ENCODE measurements around the gene ADPRS.

ADPRS gene

DNA sequence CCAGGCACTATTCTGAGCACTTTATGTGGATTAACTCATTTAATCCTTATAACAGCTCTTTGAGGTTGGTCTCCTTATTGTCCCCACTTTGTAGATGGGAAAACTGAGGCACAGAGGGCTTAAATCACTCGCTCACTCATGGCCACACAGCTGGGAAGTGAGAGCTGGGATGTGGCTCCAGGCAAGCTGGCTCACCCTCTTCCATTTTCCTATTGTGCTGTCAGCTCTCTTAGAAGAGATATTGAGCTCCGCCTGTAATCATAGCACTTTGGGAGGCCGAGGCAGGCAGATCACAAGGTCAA is 40.2 kb downstream of the ADPRS start:
- DNase-seq = no peak
- Histone ChIP-seq H4K20me1 (ENCODE audit: insufficient read depth, low read length) (no peaks in the 10 kb centered on the region), H3K9me3 (ENCODE audit: insufficient read depth, low read length, severe bottlenecking) (no peaks in the 10 kb centered on the region), H3K27me3 (ENCODE audit: insufficient read depth, low read length, poor library complexity) (no peaks in the 10 kb centered on the region), H3K36me3 (ENCODE audit: insufficient read depth, low read length) (no peaks in the 10 kb centered on the region), H3K4me1 (ENCODE audit: insufficient read depth, low read length) (no peaks in the 10 kb centered on the region), H2AFZ (ENCODE audit: low read depth, low read length) (no peak overlapping the region), H3K9ac (ENCODE audit: low read depth, low read length) (no peak overlapping the region), H3K4me2 (ENCODE audit: insufficient read depth, low read length) (no peak overlapping the region), H3K4me3 (ENCODE audit: low read depth in 1 of 2, low read length in 2 of 2) (no peak overlapping the region), H3K79me2 (ENCODE audit: insufficient read depth, low read length) (no peaks in the 10 kb centered on the region), H3K27ac (ENCODE audit: low read length) (no peak overlapping the region)
- no peak for ATAC-seq (ENCODE audit: insufficient read depth, low read depth)
- TF ChIP-seq, protein P1, sequence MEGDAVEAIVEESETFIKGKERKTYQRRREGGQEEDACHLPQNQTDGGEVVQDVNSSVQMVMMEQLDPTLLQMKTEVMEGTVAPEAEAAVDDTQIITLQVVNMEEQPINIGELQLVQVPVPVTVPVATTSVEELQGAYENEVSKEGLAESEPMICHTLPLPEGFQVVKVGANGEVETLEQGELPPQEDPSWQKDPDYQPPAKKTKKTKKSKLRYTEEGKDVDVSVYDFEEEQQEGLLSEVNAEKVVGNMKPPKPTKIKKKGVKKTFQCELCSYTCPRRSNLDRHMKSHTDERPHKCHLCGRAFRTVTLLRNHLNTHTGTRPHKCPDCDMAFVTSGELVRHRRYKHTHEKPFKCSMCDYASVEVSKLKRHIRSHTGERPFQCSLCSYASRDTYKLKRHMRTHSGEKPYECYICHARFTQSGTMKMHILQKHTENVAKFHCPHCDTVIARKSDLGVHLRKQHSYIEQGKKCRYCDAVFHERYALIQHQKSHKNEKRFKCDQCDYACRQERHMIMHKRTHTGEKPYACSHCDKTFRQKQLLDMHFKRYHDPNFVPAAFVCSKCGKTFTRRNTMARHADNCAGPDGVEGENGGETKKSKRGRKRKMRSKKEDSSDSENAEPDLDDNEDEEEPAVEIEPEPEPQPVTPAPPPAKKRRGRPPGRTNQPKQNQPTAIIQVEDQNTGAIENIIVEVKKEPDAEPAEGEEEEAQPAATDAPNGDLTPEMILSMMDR (IDR thresholded peaks at IDR 0.05; ENCODE audit: borderline replicate concordance, extremely low read depth, low read length, poor library complexity, severe bottlenecking) = no peak

DNA sequence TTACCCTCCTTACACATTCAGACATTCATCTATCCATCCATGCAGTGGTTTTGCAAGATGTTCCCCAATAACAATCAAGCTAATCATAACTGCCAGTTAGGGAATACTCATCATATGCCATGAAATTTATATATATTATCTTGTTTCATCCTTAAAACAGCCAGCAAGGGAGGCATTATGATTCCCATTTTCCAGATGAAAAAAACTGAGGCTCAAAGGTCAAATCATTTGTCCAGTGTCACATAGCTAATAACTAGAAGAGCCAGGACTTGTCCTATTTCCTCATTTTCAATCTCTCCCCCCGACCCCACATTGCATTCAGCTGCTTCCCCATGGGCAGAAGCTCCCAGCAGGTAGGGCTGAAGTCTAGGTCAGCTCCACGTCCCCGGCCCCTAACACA is 43.3 kb downstream of the ADPRS start:
- Histone ChIP-seq H3K79me2 (ENCODE audit: insufficient read depth, low read length) (no peaks in the 10 kb centered on the region), H3K9me3 (ENCODE audit: insufficient read depth, low read length, severe bottlenecking) (no peaks in the 10 kb centered on the region), H3K9ac (ENCODE audit: low read depth, low read length) (no peak overlapping the region), H3K36me3 (ENCODE audit: insufficient read depth, low read length) (peaks cover 11% of the 10 kb centered on the region), H4K20me1 (ENCODE audit: insufficient read depth, low read length) (no peaks in the 10 kb centered on the region), H3K27me3 (ENCODE audit: insufficient read depth, low read length, poor library complexity) (no peaks in the 10 kb centered on the region), H2AFZ (ENCODE audit: low read depth, low read length) (no peak overlapping the region), H3K4me3 (ENCODE audit: low read depth in 1 of 2, low read length in 2 of 2) (no peak overlapping the region), H3K27ac (ENCODE audit: low read length) (no peak overlapping the region), H3K4me2 (ENCODE audit: insufficient read depth, low read length) (no peak overlapping the region), H3K4me1 (ENCODE audit: insufficient read depth, low read length) (no peaks in the 10 kb centered on the region)
- no peak for TF ChIP-seq EZH2 (IDR thresholded peaks at IDR 0.05; ENCODE audit: borderline replicate concordance, low read depth, low read length, severe bottlenecking)
- TF ChIP-seq, protein P1 (IDR thresholded peaks at IDR 0.05; ENCODE audit: borderline replicate concordance, extremely low read depth, low read length, poor library complexity, severe bottlenecking) = no peak
- DNase-seq (no peak), ATAC-seq (ENCODE audit: insufficient read depth, low read depth) (no peak)

DNA sequence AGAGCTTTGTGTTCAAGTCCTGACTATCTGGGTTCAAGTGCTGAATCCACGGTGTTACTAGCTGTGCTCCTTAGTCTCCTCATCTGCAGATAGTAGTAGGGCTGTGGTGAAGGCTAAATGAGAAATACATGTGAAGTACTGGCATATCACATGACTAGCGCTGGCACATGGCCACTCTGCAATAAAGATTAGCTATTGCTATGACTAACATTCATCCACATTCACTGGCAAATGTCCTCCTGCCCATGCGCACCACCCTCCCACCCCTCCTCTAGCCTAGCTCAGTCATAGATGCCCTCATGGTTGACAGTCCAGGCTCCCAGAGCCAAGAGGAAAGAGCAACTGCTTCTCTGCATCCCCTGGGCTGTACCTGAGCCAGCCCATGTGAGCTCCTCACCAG is 44.8 kb downstream of the ADPRS start:
- Histone ChIP-seq H3K27ac (ENCODE audit: low read length) (no peak overlapping the region), H3K79me2 (ENCODE audit: insufficient read depth, low read length) (no peaks in the 10 kb centered on the region), H3K4me1 (ENCODE audit: insufficient read depth, low read length) (no peaks in the 10 kb centered on the region), H3K4me2 (ENCODE audit: insufficient read depth, low read length) (no peak overlapping the region), H3K36me3 (ENCODE audit: insufficient read depth, low read length) (peaks cover 25% of the 10 kb centered on the region), H3K9ac (ENCODE audit: low read depth, low read length) (no peak overlapping the region), H2AFZ (ENCODE audit: low read depth, low read length) (no peak overlapping the region), H3K9me3 (ENCODE audit: insufficient read depth, low read length, severe bottlenecking) (no peaks in the 10 kb centered on the region), H4K20me1 (ENCODE audit: insufficient read depth, low read length) (no peaks in the 10 kb centered on the region; the same call in 1 of the 2 replicates), H3K27me3 (ENCODE audit: insufficient read depth, low read length, poor library complexity) (no peaks in the 10 kb centered on the region), H3K4me3 (ENCODE audit: low read depth in 1 of 2, low read length in 2 of 2) (no peak overlapping the region)
- DNase-seq = no peak
- TF ChIP-seq, protein P1 (IDR thresholded peaks at IDR 0.05; ENCODE audit: borderline replicate concordance, extremely low read depth, low read length, poor library complexity, severe bottlenecking) = no peak
- TF ChIP-seq EZH2 (IDR thresholded peaks at IDR 0.05; ENCODE audit: borderline replicate concordance, low read depth, low read length, severe bottlenecking) = no peak
- no peak for ATAC-seq (ENCODE audit: insufficient read depth, low read depth)

DNA sequence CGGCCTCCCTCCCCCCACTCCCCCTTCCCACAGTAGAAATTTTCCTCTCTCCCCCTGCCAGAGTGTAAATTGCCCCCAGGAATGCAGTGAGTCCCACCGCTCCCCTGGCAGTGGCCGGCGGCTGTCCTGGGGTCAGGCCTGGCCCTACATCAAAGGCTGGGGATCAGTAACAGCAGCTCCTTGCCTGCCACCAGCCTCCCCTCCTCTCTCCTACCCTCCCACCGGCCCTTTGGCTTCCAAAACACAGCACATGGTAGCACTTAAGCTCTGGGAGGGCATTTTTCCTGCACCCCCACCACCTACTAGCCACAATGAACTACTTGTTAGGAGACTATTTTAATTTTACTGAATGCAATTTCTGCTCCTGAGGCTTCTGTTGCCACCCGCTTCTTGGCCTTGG is 45.3 kb downstream of the ADPRS start:
- Histone ChIP-seq H4K20me1 (ENCODE audit: insufficient read depth, low read length) (no peaks in the 10 kb centered on the region; the same call in 1 of the 2 replicates), H3K4me2 (ENCODE audit: insufficient read depth, low read length) (no peak overlapping the region), H3K4me3 (ENCODE audit: low read depth in 1 of 2, low read length in 2 of 2) (no peak overlapping the region), H3K9ac (ENCODE audit: low read depth, low read length) (no peak overlapping the region), H3K27ac (ENCODE audit: low read length) (no peak overlapping the region), H2AFZ (ENCODE audit: low read depth, low read length) (no peak overlapping the region), H3K79me2 (ENCODE audit: insufficient read depth, low read length) (no peaks in the 10 kb centered on the region), H3K9me3 (ENCODE audit: insufficient read depth, low read length, severe bottlenecking) (no peaks in the 10 kb centered on the region), H3K36me3 (ENCODE audit: insufficient read depth, low read length) (peaks cover 27% of the 10 kb centered on the region), H3K27me3 (ENCODE audit: insufficient read depth, low read length, poor library complexity) (no peaks in the 10 kb centered on the region), H3K4me1 (ENCODE audit: insufficient read depth, low read length) (no peaks in the 10 kb centered on the region)
- TF ChIP-seq, protein P1 (IDR thresholded peaks at IDR 0.05; ENCODE audit: borderline replicate concordance, extremely low read depth, low read length, poor library complexity, severe bottlenecking) = no peak
- TF ChIP-seq EZH2 (IDR thresholded peaks at IDR 0.05; ENCODE audit: borderline replicate concordance, low read depth, low read length, severe bottlenecking) = no peak
- DNase-seq (no peak), ATAC-seq (ENCODE audit: insufficient read depth, low read depth) (no peak)

Measured in DND-41 (cell line).